Measurements from ENCODE around the gene UBE2K.

- TF ChIP-seq ZNF560 (tag by site-specific recombination; IDR thresholded peaks at IDR 0.05; ENCODE audit: borderline replicate concordance) = no peak
- TF ChIP-seq, protein P1, sequence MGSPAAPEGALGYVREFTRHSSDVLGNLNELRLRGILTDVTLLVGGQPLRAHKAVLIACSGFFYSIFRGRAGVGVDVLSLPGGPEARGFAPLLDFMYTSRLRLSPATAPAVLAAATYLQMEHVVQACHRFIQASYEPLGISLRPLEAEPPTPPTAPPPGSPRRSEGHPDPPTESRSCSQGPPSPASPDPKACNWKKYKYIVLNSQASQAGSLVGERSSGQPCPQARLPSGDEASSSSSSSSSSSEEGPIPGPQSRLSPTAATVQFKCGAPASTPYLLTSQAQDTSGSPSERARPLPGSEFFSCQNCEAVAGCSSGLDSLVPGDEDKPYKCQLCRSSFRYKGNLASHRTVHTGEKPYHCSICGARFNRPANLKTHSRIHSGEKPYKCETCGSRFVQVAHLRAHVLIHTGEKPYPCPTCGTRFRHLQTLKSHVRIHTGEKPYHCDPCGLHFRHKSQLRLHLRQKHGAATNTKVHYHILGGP (tag by site-specific recombination; IDR thresholded peaks at IDR 0.05) = no peak
- TF ChIP-seq SP2 (tag by site-specific recombination; IDR thresholded peaks at IDR 0.05) = no peak
- TF ChIP-seq, protein P2, sequence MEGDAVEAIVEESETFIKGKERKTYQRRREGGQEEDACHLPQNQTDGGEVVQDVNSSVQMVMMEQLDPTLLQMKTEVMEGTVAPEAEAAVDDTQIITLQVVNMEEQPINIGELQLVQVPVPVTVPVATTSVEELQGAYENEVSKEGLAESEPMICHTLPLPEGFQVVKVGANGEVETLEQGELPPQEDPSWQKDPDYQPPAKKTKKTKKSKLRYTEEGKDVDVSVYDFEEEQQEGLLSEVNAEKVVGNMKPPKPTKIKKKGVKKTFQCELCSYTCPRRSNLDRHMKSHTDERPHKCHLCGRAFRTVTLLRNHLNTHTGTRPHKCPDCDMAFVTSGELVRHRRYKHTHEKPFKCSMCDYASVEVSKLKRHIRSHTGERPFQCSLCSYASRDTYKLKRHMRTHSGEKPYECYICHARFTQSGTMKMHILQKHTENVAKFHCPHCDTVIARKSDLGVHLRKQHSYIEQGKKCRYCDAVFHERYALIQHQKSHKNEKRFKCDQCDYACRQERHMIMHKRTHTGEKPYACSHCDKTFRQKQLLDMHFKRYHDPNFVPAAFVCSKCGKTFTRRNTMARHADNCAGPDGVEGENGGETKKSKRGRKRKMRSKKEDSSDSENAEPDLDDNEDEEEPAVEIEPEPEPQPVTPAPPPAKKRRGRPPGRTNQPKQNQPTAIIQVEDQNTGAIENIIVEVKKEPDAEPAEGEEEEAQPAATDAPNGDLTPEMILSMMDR (tag by site-specific recombination; IDR thresholded peaks at IDR 0.05) = no peak
- TF ChIP-seq HOXA7 (CRISPR knock-in tag; IDR thresholded peaks at IDR 0.05; ENCODE audit: borderline replicate concordance) = no peak
- no peak for TF ChIP-seq ZNF274 (IDR thresholded peaks at IDR 0.05; ENCODE audit: low read length)
- no peak for TF ChIP-seq ZNF274 (tag by site-specific recombination; IDR thresholded peaks at IDR 0.05; ENCODE audit: borderline replicate concordance)
- TF ChIP-seq, protein P3, sequence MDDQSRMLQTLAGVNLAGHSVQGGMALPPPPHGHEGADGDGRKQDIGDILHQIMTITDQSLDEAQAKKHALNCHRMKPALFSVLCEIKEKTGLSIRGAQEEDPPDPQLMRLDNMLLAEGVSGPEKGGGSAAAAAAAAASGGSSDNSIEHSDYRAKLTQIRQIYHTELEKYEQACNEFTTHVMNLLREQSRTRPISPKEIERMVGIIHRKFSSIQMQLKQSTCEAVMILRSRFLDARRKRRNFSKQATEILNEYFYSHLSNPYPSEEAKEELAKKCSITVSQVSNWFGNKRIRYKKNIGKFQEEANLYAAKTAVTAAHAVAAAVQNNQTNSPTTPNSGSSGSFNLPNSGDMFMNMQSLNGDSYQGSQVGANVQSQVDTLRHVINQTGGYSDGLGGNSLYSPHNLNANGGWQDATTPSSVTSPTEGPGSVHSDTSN (CRISPR knock-in tag; IDR thresholded peaks at IDR 0.05) = no peak
- TF ChIP-seq ZNF394 (tag by site-specific recombination; IDR thresholded peaks at IDR 0.05; ENCODE audit: borderline replicate concordance) = no peak
- TF ChIP-seq ZNF660 (tag by site-specific recombination; IDR thresholded peaks at IDR 0.05) = no peak
- TF ChIP-seq ZNF423 (tag by site-specific recombination; IDR thresholded peaks at IDR 0.05) = no peak
- TF ChIP-seq ZNF549 (tag by site-specific recombination; IDR thresholded peaks at IDR 0.05) = no peak
- no peak for TF ChIP-seq ZBTB49 (tag by site-specific recombination; IDR thresholded peaks at IDR 0.05; ENCODE audit: low read depth)
- TF ChIP-seq KLF10 (tag by site-specific recombination; IDR thresholded peaks at IDR 0.05) = no peak
- TF ChIP-seq ZNF155 (tag by site-specific recombination; IDR thresholded peaks at IDR 0.05) = no peak
Observed at GRCh38 chr4:39706741-39707511, 9.0 kb downstream of the UBE2K start.

Data from HEK293 (cell line).